K562 (cell line): Measurements from ENCODE around the gene AKT1S1. TPM values are rescaled to one million over a fixed set of nuclear protein-coding genes. Genes with fewer than 3 reads are reported as not detected.

Experiments used
- ATAC-seq: fragments of 200-7000 bp; cut with Tn5 transposase; 3 replicates; pipeline ENCODE4 v1.9.1; 2020; ENCODE audit warnings: moderate library complexity
- BruUV-seq: library from RNA; stranded (reverse); fragments of 400-500 nt; replicated peaks from 2 replicates; lab custom pipeline; 2021; lab: Mats Ljungman, UMichigan
- CTCF ChIA-PET: fragments of 300-600 bp; formaldehyde crosslinking; extraction: SDS; loops from one replicate; lab custom pipeline; 2021; ENCODE audit warnings: low intra/inter-chr PET ratio; lab: Yijun Ruan, JAX
- POLR2A ChIA-PET: fragments of 300-600, 350-650 bp; sonication (Branson Sonifier 250); formaldehyde crosslinking; extraction: SDS; loops from one replicate; lab custom pipeline; 2021; ENCODE audit warnings: antibody characterized with exemption, inconsistent platforms; lab: Yijun Ruan, JAX
- DNase-seq, 4 experiments: peaks; one replicate each; pipeline versions ENCODE4 v3.0.0 to v3.0.0-alpha.2; 2011 to 2018; ENCODE audit warnings: low spot score in 3 of 4, mixed read lengths in 3 of 4; ENCODE audit errors: extremely low read depth in 1 of 4
- FAIRE-seq: peaks from 2 replicates; lab custom pipeline; 2011; peaks lifted over from hg19 to GRCh38; lab: Jason Lieb, UNC
- H2AFZ ChIP-seq: 2 replicates; pipeline ENCODE4 v1.6.0; 2011; ENCODE audit warnings: low read depth, low read length, control low read depth, inconsistent platforms
- H3K27ac ChIP-seq: fragments of 200-600 bp; 3 replicates; pipeline ENCODE4 v1.8.0; 2011; ENCODE audit warnings: low read depth, mild to moderate bottlenecking, control low read depth, inconsistent platforms, low read length, moderate library complexity, mixed read lengths; ENCODE audit errors: extremely low read depth
- H3K27me3 ChIP-seq, 2 experiments: fragments of 300-600 bp in 1 of 2; 2 replicates in 1 of 2; 3 replicates in 1 of 2; pipeline versions ENCODE4 v1.6.0 to v1.8.0; 2011; ENCODE audit warnings: inconsistent platforms in 2 of 2, low read length in 2 of 2, mild to moderate bottlenecking in 1 of 2, mixed read lengths in 1 of 2, moderate library complexity in 1 of 2; ENCODE audit not compliant: control insufficient read depth in 2 of 2, insufficient read depth in 2 of 2
- H3K36me3 ChIP-seq: fragments of 300-600 bp; 3 replicates; pipeline ENCODE4 v1.8.0; 2011; ENCODE audit warnings: mild to moderate bottlenecking, low read length, inconsistent platforms; ENCODE audit not compliant: control insufficient read depth, insufficient read depth
- H3K4me1 ChIP-seq, 2 experiments: fragments of 200-600 bp in 1 of 2; replicated peaks in 1 of 2; 2 replicates in 1 of 2; 3 replicates in 1 of 2; pipeline versions ENCODE4 v1.5.1 to v1.8.0; 2011; ENCODE audit warnings: inconsistent platforms in 2 of 2, low read length in 2 of 2, mild to moderate bottlenecking in 1 of 2, mixed read lengths in 1 of 2, moderate library complexity in 1 of 2; ENCODE audit not compliant: control insufficient read depth in 2 of 2, insufficient read depth in 2 of 2
- H3K4me2 ChIP-seq: 2 replicates; pipeline ENCODE4 v1.6.1; 2011; ENCODE audit warnings: low read length, control low read depth, inconsistent platforms, mixed read lengths; ENCODE audit not compliant: insufficient read depth
- H3K4me3 ChIP-seq: fragments of 200-600 bp; sonication (generic), shearing (Covaris generic); 2 replicates; pipeline ENCODE4 v1.5.1; 2016; ENCODE audit warnings: control low read depth, inconsistent platforms
- H3K79me2 ChIP-seq: fragments of 200-600 bp; 3 replicates; pipeline ENCODE4 v1.8.0; 2011; ENCODE audit warnings: low read length, inconsistent platforms; ENCODE audit not compliant: control insufficient read depth, insufficient read depth
- H3K9ac ChIP-seq, 2 experiments: 2 replicates each; pipeline versions ENCODE4 v1.6.0 to v1.6.1; 2011; ENCODE audit warnings: low read depth in 2 of 2, low read length in 2 of 2, control low read depth in 1 of 2, inconsistent platforms in 1 of 2, mild to moderate bottlenecking in 1 of 2, mixed read lengths in 1 of 2; ENCODE audit not compliant: insufficient read depth in 1 of 2
- H3K9me1 ChIP-seq: one replicate; pipeline ENCODE4 v1.6.0; 2011; ENCODE audit warnings: inconsistent platforms, mild to moderate bottlenecking, low read length, moderate library complexity; ENCODE audit not compliant: control insufficient read depth, insufficient read depth
- H3K9me3 ChIP-seq: replicated peaks from 2 replicates; pipeline ENCODE4 v1.5.1; 2011; ENCODE audit warnings: low read depth, low read length, inconsistent platforms; ENCODE audit not compliant: control insufficient read depth, insufficient read depth
- H4K20me1 ChIP-seq: replicated peaks from 2 replicates; pipeline ENCODE4 v1.6.1; 2011; ENCODE audit warnings: low read length, inconsistent platforms, mixed read lengths; ENCODE audit not compliant: control insufficient read depth, insufficient read depth
- CBFA2T2 ChIP-seq: fragments of 450-650 bp; conservative IDR thresholded peaks from 2 replicates; pipeline ENCODE4 v1.6.1; 2017; ENCODE audit warnings: mild to moderate bottlenecking
- CREB3 ChIP-seq: fragments of 450-650 bp; conservative IDR thresholded peaks from 2 replicates; pipeline ENCODE4 v1.6.1; 2016; ENCODE audit warnings: missing genetic modification characterization, low read depth, mild to moderate bottlenecking, missing compliant biosample characterization, moderate library complexity
- E2F4 ChIP-seq: sonication (generic); formaldehyde crosslinking; IDR thresholded peaks from 2 replicates; pipeline ENCODE4 v1.8.0; 2022; ENCODE audit warnings: mild to moderate bottlenecking, low read depth, missing genetic modification reagents
- EGR1 ChIP-seq: fragments of 450-650 bp; conservative IDR thresholded peaks from 2 replicates; pipeline ENCODE4 v1.6.1; 2017; ENCODE audit warnings: mild to moderate bottlenecking
- HOXB6 ChIP-seq: fragments of 250-450 bp; sonication (Bioruptor Pico); IDR thresholded peaks from 2 replicates; pipeline ENCODE4 v1.5.1; 2022; ENCODE audit warnings: mild to moderate bottlenecking, borderline replicate concordance
- RAD21 ChIP-seq, 2 experiments: fragments of 250-450 bp in 1 of 2; fragments of 450-650 bp in 1 of 2; sonication (Bioruptor Pico) in 1 of 2; formaldehyde crosslinking in 1 of 2; IDR thresholded peaks in 1 of 2; conservative IDR thresholded peaks in 1 of 2; 2 replicates each; pipeline versions ENCODE4 v1.4.0 to v1.8.0; 2020 to 2022; ENCODE audit warnings: mild to moderate bottlenecking in 2 of 2, moderate library complexity in 1 of 2
- SRF ChIP-seq, 2 experiments: fragments of 250-450, 450-650 bp in 1 of 2; sonication (Bioruptor Pico) in 1 of 2; sonication (generic) in 1 of 2; formaldehyde crosslinking; IDR thresholded peaks; 2 replicates each; pipeline versions ENCODE4 v1.5.0 to v1.5.1; 2020 to 2022; ENCODE audit warnings: mild to moderate bottlenecking in 1 of 2, missing genetic modification reagents in 1 of 2
- ZBTB2 ChIP-seq: fragments of 450-650 bp; IDR thresholded peaks from 2 replicates; pipeline ENCODE4 v1.6.1; 2016; ENCODE audit warnings: antibody characterized with exemption
- ZNF395 ChIP-seq: fragments of 200-800 bp; sonication (Bioruptor generic); IDR thresholded peaks from 2 replicates; pipeline ENCODE4 v1.6.1; 2017; ENCODE audit warnings: missing genetic modification characterization, missing compliant biosample characterization
- ZNF589 ChIP-seq: fragments of 200-800 bp; sonication (Bioruptor generic); IDR thresholded peaks from 2 replicates; pipeline ENCODE4 v1.6.1; 2016; ENCODE audit warnings: low read depth, missing genetic modification characterization, missing compliant biosample characterization
- ZNF668 ChIP-seq: fragments of 250-450 bp; sonication (Bioruptor Pico); IDR thresholded peaks from 2 replicates; pipeline ENCODE4 v1.8.0; 2022; ENCODE audit warnings: mild to moderate bottlenecking, inconsistent platforms
- WGBS: fragments of 100-300 bp; shearing (Covaris generic); methylation state at CpG from one replicate; pipeline ENCODE4 v1.1.6; 2016; ENCODE audit warnings: low coverage, mixed read lengths; ENCODE audit not compliant: insufficient coverage; ENCODE audit errors: missing lambda C conversion rate; 5-methylcytosine and 5-hydroxymethylcytosine counted together
- in situ Hi-C: fragments of 300-500 bp; cut with MboI; formaldehyde crosslinking; loops from 4 replicates; pipeline ENCODE4 v1.15.0; 2018; ENCODE audit warnings: inconsistent platforms, mixed read lengths
- intact Hi-C: fragments of 100-400 bp; cut with micrococcal nuclease; formaldehyde crosslinking; loops from 2 replicates; pipeline ENCODE4 v1.14.2; 2022
- polyA plus RNA-seq, 8 experiments: library from polyadenylated mRNA; depleted of rRNA in 4 of 8; stranded (reverse) in 5 of 8; unstranded in 3 of 8; fragments of >200 nt; fragmentation: Nextera tagmentation in 2 of 8; fragmentation: Illumina TruSeq in 1 of 8; extraction: Ambion mirVana in 2 of 8; extraction: Trizol in 1 of 8; gene quantifications; 2 replicates each; pipeline versions ENCODE4 v1.2.1 to v1.2.3, GENCODE V29; 2011 to 2014; ENCODE audit warnings: inconsistent platforms in 1 of 8, missing spikeins in 1 of 8
- total RNA-seq, 7 experiments: library from RNA; depleted of rRNA in 6 of 7; stranded (reverse); fragments of >200 nt in 6 of 7; fragmentation: Illumina TruSeq in 2 of 7; extraction: Trizol in 2 of 7; gene quantifications; 2 replicates each; pipeline versions ENCODE4 v1.2.1 to v1.2.3, GENCODE V29; 2011 to 2021; ENCODE audit warnings: low replicate concordance in 1 of 7

AKT1S1 gene
- total and polyA plus RNA-seq, 9 of the 15 experiments (the other 6 are each of a cell fraction or from before 2014, with no cell fraction given) = 1.2 to 50.3 (median 17.1) TPM

GRCh38 chr19:49827034-49827433, 50.1 kb downstream of the AKT1S1 start (continued):
- TF ChIP-seq E2F4 (CRISPR knock-in tag) (no peak), HOXB6 (no peak)

GRCh38 chr19:49824662-49825061, 52.5 kb downstream of the AKT1S1 start:
- H4K20me1 ChIP-seq = 0 out of 2 replicates have a peak, but pooled peaks cover 3% of the 10 kb centered on the region
- FAIRE-seq (no peak), ATAC-seq (no peak), DNase-seq (no peak)
- H3K27me3 ChIP-seq = no peaks in the 10 kb centered on the region
- ChIA-PET CTCF (no interaction called here), POLR2A (interaction anchor here (1.2 to 1.3 kb wide), 2 partner anchors 10 to 26 kb away, joined by 4 to 5 read pairs; no protein-coding TSS in a partner anchor)
- 80% methylated on average over 6 of the region's 6 CpGs for WGBS
- H3K79me2 ChIP-seq = peaks cover 39% of the 10 kb centered on the region
- TF ChIP-seq ZNF668 (CRISPR knock-in tag) (no peak), CREB3 (tag) (no peak), ZBTB2 (no peak), ZNF395 (CRISPR knock-in tag) (no peak), ZNF589 (CRISPR knock-in tag) (no peak), CBFA2T2 (no peak), EGR1 (no peak), SRF (CRISPR knock-in tag; IDR thresholded peaks at IDR 0.05) (no peak), RAD21 (CRISPR knock-in tag; conservative IDR thresholded peaks at IDR 0.05 in 1 of 2, IDR thresholded peaks at IDR 0.05 in 1 of 2) (no peak)
- in situ Hi-C loops = no loop called here
- intact Hi-C loops = no loop called here
- H3K9me1 ChIP-seq = no peaks in the 10 kb centered on the region
- H2AFZ ChIP-seq = no peak overlapping the region
- H3K36me3 ChIP-seq = peaks cover 64% of the 10 kb centered on the region
- no TSS peak for BruUV-seq
- H3K27ac ChIP-seq = no peak overlapping the region
- H3K9ac ChIP-seq = no peak overlapping the region
- H3K4me3 ChIP-seq = no peak overlapping the region
- peaks cover 11 to 28% of the 10 kb centered on the region in 2 experiments for H3K4me1 ChIP-seq
- no peaks in the 10 kb centered on the region for H3K9me3 ChIP-seq
- no peak overlapping the region for H3K4me2 ChIP-seq
